ENCODE data around the gene CABP1. TPM values are rescaled to one million over a fixed set of nuclear protein-coding genes. Genes with fewer than 3 reads are reported as not detected.

CABP1 gene
- total RNA-seq, 1 donor from 2014 or later, result 0.83 TPM

- H3K9me3 Mint-ChIP-seq (ENCODE audit: unreplicated experiment), result peaks cover 3% of the 10 kb centered on the region
- no peak for DNase-seq
- H3K27me3 Mint-ChIP-seq (ENCODE audit: unreplicated experiment), result peaks cover 2% of the 10 kb centered on the region
- no peak overlapping the region for H3K4me3 Mint-ChIP-seq (ENCODE audit: unreplicated experiment)
- H3K4me1 Mint-ChIP-seq (ENCODE audit: low read depth, unreplicated experiment), result no peaks in the 10 kb centered on the region
- no peak for TF ChIP-seq CTCF (IDR thresholded peaks at IDR 0.05; ENCODE audit: partially characterized antibody, unreplicated experiment)
- H3K27ac Mint-ChIP-seq (ENCODE audit: unreplicated experiment), result no peak overlapping the region
- no peaks in the 10 kb centered on the region for H3K36me3 Mint-ChIP-seq (ENCODE audit: unreplicated experiment)
Measured at GRCh38 chr12:120662879-120663278, 22.5 kb downstream of the CABP1 start.

- no peaks in the 10 kb centered on the region for H3K36me3 Mint-ChIP-seq (ENCODE audit: unreplicated experiment)
- DNase-seq, result no peak
- no peak overlapping the region for H3K27ac Mint-ChIP-seq (ENCODE audit: unreplicated experiment)
- H3K4me1 Mint-ChIP-seq (ENCODE audit: low read depth, unreplicated experiment), result no peaks in the 10 kb centered on the region
- no peak overlapping the region for H3K4me3 Mint-ChIP-seq (ENCODE audit: unreplicated experiment)
- H3K27me3 Mint-ChIP-seq (ENCODE audit: unreplicated experiment), result peaks cover 6% of the 10 kb centered on the region
- H3K9me3 Mint-ChIP-seq (ENCODE audit: unreplicated experiment), result peaks cover 1% of the 10 kb centered on the region
- no peak for TF ChIP-seq CTCF (IDR thresholded peaks at IDR 0.05; ENCODE audit: partially characterized antibody, unreplicated experiment)
Measured at GRCh38 chr12:120663741-120664140, 23.3 kb downstream of the CABP1 start.

- no peaks in the 10 kb centered on the region for H3K36me3 Mint-ChIP-seq (ENCODE audit: unreplicated experiment)
- H3K9me3 Mint-ChIP-seq (ENCODE audit: unreplicated experiment), result peaks cover 1% of the 10 kb centered on the region
- DNase-seq, result no peak
- H3K4me1 Mint-ChIP-seq (ENCODE audit: low read depth, unreplicated experiment), result no peaks in the 10 kb centered on the region
- H3K27ac Mint-ChIP-seq (ENCODE audit: unreplicated experiment), result no peak overlapping the region
- H3K4me3 Mint-ChIP-seq (ENCODE audit: unreplicated experiment), result no peak overlapping the region
- peaks cover 7% of the 10 kb centered on the region for H3K27me3 Mint-ChIP-seq (ENCODE audit: unreplicated experiment)
- no peak for TF ChIP-seq CTCF (IDR thresholded peaks at IDR 0.05; ENCODE audit: partially characterized antibody, unreplicated experiment)
Measured at GRCh38 chr12:120666571-120667390, 26.4 kb downstream of the CABP1 start.

GRCh38 chr12:120668091-120668867, 27.9 kb downstream of the CABP1 start:
- no peaks in the 10 kb centered on the region for H3K36me3 Mint-ChIP-seq (ENCODE audit: unreplicated experiment)
- H3K4me1 Mint-ChIP-seq (ENCODE audit: low read depth, unreplicated experiment), result no peaks in the 10 kb centered on the region
- peaks cover 1% of the 10 kb centered on the region for H3K9me3 Mint-ChIP-seq (ENCODE audit: unreplicated experiment)
- DNase-seq, result no peak
- H3K27ac Mint-ChIP-seq (ENCODE audit: unreplicated experiment), result no peak overlapping the region
- no peak overlapping the region for H3K4me3 Mint-ChIP-seq (ENCODE audit: unreplicated experiment)
- peaks cover 7% of the 10 kb centered on the region for H3K27me3 Mint-ChIP-seq (ENCODE audit: unreplicated experiment)
- no peak for TF ChIP-seq CTCF (IDR thresholded peaks at IDR 0.05; ENCODE audit: partially characterized antibody, unreplicated experiment)
